Fibroblast of peridontal ligament (primary cell): ENCODE measurements around the gene PEAK1.
A peak's percentile ranks its signal among the peaks of the same experiment; 100 is the strongest.
"Not testable (repeated sequence)": the region's sequence is repeated elsewhere in the genome, so short reads cannot be mapped to it uniquely, and the experiment has no call there.

Experiments
- DNase-seq: peaks from one replicate; pipeline ENCODE4 v3.0.0-alpha.2; 2010; ENCODE audit errors: extremely low read depth

PEAK1 gene

DNA sequence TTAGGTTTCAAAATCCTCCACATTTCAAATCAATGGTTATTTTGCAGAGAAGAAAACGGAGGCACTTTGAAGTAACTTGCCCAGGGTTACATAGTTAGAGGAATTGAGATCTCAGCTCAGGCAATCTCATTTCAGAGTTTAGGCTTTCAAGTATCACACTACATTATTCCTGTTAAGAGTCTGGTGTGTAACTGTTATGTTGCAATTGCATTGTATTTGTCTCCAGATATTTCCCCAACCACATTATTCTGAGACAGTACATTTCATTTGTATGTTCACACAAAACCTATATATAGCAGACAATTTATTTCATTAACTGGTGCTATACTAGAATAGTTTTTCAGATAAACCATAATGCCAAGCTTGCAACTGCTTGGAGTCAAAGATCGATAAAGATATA lies 194.8 kb downstream of the PEAK1 start:
- peak; percentile 42 for DNase-seq

DNA sequence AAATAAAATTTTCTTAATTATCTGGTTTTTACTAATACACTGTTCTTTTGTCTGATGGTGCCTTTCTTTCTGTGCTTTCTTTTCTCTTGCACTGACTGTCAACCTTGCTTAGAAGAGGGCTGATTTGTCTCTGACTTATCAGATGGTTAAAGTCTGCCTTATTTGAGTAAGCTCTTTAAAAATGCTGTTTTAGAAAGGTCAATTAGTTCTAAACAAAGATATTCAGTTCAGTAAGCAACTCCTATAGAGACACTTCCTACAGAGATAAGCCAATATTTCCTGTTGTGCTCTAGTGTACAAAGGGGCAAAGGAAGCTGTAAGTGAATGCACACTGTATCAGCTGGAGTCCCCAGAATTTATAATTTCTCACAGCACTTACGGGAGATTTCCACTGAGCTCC lies 195.6 kb downstream of the PEAK1 start:
- no peak for DNase-seq

DNA sequence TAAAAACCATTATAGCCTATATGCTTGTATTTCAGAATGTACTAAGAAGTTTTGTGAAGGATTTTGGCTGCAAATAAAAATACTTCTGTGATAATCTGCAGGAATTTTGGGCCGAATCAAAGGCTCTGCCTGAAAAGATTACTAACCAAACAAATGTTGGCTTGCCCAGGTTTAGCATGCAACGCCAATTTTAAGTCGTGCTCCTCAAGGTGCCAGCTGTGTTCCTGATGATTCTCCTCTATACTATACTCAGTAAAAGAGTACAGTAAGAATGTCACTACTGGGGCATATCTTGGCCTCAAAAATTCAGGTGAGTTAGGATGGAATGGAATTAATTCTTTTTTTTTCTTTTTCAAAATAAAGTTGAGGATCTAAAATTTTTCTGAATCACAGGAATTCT lies 198.2 kb downstream of the PEAK1 start:
- no peak for DNase-seq

DNA sequence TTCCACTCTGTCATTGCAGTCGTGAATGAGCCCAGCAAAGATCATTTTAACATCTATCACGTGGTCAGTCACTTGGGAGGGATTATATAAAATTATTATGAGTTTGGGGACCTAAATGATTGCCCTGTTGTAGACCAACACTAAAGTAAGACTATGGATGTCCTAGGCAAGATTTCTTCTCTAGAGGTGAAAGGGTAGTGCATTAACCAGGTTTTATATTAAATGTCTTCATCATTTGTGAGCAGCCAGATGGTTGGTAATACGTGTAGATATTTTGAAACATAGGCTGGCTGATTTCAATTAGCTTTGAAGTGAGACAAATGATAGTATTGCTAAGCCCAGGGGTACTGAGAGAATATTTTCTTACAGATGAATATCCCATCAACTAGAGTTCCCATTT lies 198.7 kb downstream of the PEAK1 start:
- no peak for DNase-seq

DNA sequence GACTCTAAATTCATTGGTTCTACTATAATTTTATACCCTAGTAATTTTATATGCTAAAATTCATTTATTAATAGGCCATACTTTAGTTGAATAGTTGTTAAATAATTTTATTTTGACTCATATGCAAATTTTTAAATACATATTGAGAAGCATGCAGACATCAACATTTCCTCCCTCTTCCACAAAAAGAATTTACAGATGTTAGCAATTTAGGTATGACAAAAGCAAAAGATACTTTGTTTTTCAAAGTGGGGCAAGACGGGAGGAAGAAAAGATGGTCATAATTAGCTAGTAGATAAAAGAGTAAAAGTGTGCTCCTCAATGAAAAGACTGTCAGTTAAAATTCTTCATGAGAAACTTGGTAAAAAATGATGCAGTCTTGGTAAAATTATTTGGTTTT lies 200.1 kb downstream of the PEAK1 start:
- peak; percentile 17 for DNase-seq

DNA sequence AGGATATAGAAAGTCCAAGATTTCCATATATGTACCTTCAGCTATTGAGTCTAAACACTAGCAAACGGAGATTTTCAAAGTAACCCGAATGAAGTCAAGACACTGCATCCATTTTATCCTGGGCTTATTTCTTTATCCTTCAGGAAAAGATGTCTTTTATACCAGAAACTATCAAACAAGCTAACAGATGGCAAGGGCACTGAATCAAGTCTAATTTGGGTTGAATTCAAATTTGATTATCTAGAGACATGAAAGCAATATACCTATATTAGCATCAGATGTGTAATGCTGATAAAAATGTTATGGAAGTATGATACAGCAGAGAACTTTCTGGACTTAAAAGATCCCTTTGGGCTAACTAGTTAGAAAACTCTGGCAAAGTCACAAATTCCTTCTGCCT lies 210.7 kb downstream of the PEAK1 start:
- no peak for DNase-seq

DNA sequence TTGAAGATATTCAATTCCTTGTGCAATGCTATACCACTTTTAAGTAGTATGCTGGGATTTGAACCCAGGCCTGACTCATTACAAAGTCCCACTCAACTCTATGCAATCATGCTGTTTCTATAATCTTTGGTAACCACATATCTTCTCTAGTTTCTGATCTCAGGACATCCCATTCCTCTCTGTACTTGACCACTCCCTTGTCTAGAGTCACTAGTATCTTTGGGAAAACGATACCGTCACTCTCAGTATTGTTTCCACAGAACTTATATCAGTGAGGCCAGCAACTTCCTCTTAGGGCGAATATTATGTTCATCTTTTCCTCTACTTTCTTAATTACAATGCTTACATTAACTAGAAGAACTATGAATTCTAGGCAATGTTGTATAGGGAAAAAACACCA lies 211.7 kb downstream of the PEAK1 start:
- no peak for DNase-seq

DNA sequence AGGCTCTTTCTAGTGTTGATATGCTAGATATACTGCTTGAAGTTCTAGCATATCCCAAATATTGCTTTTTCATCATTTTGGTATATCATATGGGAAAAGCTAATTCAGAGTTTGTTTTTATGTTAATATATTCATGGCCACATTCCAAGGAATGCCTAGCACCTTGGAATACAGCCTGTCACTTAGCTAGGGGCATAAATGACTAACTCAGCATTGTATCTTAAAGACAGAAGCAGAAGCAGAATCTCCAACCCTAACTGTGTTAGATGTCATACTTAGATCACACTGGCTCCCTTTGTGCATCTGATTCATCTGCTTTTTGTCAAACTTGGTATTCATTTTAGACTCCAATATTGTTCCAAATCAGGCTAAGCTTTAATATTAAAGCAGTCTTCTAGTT lies 218.2 kb downstream of the PEAK1 start:
- DNase-seq: no peak

DNA sequence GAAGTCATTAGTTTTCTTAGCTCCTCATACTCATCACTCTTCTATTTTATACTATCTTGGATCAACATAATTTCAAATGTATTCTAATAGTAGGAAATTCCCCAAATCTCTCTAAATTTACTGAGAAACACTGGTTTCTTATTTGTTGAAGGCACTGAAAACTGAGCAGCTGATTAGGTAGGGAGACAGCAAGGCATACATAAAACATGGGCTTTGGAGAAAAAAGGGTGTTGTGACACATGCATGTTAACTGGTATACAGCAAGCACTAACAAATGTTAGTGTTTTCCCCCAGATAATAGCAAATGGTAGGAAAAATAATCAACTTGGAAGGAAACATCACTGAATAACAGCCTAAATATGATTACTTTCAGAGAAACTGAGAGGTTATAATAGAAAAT lies 223.5 kb downstream of the PEAK1 start:
- DNase-seq: no peak

DNA sequence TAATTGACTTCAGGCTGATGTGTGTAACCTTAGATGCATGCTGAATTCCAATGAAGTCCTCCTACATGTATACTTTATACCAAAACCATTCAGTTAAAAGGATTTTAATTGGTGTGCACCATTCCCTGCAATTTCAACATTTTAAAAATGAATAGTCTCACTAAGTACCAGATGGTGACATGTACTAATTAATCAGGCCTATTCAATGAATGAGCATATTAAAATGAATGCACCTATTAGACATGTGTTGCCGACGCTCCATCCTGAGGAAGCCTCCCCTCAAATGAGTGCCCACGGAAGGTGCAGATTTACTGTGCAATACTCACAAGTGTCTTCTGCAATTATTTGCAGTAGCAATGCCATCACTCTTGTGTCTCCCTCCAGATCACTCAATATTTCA lies 224.3 kb downstream of the PEAK1 start:
- no peak for DNase-seq

DNA sequence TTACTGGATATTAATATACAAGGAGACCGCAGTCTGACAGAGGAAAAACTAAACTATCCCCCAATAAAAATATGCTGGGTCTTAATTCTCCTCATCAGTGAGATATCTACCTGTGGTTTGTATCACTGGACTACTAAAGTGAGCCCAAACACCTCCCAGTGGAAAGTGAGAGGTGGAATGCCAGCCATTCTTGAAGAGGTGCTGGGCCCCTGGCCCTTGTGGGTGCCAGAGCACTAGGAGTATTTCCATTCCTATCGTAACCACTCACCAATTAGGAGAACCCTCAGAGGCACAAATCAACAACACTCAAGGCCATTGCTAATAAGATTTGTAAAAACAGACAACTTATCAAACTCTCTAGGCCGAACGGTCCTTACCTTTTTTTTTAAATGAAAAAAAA lies 227.5 kb downstream of the PEAK1 start:
- no peak for DNase-seq

DNA sequence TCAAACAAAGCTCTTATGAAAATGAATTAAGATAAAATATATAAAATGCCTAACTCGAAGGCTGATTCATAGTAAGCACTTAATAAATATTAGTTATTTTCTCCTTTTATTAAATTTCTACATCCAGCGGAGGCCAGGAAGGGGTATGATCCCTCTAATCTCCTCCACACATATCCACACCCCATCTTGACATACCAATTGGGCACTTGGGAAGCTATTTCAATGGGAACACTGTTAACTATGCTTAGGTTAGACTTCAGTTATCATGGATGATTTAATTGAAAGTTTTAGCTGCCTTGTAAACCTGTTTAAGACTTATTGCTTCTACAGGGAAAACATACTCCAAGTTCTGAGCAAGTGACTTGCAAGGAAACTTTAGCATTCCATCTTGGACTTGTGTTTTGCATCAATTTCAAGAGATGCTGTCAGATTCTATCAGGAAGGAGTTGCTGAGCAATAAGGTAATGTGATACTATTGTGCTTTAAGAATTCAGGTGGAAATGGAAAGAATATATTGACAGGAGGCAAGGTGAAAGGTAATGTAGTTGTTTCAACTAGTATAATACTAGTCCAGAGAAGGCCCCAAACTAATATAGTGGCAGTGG lies 228.6 kb downstream of the PEAK1 start:
- no peak for DNase-seq

DNA sequence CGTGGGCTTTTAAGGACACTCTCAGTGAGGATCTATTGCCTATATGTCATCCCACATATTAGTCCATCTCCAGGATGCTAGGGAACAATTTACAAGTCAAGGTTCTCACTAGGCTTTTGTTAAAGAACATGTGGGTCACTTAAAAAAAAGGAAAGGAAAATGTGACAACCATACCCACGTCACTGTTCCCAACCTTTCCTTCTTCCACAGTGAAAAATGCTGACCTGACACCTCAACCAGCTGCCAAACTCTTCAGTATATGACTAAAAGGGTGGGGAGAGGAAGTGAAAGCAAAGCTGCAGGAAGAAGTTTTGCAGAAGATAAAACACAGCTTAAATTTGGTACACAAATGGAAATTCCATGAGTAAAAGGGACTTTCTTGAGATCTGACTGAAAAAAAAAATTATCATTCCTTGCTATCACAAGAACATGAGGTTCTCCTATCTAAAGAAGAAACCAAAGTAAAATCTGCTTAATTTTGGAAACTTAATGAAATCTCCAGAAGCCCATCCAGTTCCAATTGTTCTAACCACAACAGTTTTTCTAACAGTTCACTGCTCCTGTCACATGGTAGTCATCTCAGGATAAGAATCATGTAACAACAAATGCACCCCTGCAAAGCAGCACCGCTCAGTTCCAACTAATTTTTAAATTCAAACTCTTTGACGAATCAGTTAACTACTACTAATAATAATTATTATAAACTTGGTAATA lies 232.0 kb downstream of the PEAK1 start:
- DNase-seq: peak; percentile 44

DNA sequence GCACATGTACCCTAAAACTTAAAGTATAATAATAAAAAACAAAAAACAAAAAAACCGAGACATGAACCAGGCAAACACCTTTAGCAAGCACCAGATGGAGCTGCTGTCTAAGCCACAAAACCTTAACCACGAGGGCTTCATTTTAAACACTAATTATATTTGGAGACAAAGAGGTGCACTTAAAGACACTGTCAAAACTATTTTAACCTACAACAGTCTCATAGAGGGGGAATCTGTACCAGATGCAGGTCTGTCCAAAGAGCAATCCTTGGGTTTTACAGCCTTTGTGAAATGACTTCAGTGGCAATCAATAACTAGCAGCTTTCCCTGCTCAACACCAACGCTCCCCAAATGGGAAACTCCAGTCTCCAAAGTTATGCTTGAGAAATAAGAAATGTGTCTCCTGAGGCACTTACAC lies 233.3 kb downstream of the PEAK1 start:
- DNase-seq: peak; percentile 65

DNA sequence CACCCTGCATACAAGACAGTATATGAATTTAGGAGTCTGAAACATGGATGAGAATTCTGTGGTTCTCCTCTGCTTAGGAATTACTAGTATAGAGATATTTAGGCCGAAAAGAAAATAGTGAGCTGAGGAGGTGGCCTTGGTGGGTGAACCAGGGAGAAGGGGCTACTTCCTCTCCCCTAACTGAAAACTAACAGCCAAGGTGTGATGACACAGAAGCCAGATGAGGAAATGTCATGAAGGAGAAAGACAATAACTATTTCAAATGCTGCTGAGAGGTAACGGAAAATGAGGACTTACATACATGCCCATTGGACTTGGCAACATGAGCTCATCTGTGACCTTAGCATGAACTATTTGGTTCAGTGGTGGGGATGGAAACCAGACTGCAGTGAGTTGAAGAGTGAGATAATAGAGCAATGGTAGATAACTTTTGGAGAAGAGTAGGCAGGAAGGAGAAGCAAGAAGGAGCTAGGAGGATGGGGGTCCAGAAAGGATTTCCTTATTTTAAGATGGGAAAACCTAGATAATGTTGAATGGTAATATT lies 234.6 kb downstream of the PEAK1 start:
- DNase-seq: peak; percentile 30

DNA sequence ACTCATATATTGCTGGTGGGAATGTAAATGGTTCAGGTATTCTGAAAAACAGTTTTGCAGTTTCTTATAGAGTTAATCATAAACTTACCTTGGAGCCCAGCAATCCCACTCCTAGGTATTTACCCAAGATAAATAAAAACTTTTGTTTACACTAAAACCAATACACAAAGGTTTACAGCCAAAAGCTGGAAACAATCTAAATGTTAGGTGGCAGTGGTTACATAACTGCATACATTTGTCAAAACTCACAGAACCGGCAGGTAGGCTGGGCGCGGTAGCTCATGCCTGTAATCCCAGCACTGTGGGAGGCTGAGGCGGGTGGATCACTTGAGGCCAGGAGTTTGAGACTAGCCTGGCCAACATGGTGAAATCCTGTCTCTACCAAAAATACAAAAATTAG lies 235.6 kb downstream of the PEAK1 start:
- not testable (repeated sequence) for DNase-seq

DNA sequence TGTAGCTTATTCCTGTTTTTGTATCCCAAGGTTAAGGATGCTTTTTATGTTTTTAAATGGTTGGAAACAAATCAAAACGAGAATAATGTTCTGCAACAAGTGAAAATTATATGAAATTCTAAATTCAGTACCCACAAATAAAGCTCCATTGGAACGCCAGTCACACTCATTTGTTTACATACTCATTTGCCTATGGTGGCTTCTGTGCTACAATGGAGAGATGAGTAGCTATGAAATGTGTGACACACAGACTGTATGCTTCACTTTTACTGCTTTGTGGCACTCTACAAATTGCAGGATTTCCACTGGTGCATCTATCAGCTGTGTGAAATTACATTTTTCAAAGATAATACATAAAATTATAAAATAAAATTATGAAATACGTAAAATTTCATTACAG lies 236.8 kb downstream of the PEAK1 start:
- DNase-seq: no peak

DNA sequence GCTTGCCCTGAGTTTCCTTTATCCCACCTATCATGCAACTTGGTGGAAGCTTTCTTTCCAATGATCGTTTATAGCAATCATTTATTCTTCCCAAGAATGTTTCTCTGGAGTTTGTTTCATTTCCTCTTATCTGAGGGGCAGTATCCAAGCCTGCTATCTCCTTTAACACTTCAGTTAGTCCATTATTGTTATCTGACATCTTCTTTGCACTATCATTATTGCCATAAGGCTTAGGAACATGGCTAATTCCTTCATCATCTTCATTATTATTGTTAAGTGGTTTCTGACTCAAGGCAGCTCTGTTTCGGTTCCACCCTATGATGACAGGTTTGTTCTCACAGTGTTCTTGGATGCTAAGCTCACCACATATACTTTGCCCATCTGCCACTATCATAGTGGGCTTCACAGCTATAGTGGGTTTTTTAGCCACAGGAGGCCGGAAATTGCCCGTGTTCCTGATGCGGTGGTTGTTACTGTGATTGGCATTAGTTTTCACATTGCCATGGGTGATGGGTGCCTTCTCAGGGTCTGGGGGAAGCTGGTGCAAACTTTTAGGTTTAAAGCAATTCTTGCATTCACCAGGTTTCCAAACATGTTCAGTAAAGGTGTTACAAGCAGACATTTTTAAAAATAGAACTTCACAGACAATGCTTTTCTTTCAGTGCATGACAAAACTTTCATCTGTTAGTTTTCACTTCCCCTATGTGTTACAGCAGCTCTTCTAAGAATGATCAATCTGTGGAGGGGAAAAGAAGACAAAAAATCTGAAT lies 238.4 kb downstream of the PEAK1 start:
- no peak for DNase-seq

DNA sequence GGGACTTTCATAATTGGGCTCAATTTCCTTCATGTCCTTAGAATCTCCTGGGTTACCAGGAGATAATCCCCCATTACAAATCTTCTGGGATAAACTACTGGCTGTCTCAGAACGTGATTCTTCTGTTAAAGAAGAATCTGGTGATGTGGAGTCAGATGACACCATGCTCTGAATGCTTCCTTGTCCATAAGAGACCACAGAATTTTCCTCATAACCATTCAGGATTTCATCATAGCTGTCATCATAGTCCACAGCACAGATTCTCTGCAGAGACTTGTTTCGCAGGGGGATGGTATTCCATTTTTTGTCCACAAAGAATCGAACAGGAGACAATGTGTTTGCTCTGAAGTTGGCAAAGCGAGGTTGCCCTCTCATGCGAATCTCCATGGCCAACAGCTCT lies 239.1 kb downstream of the PEAK1 start:
- peak; percentile 76 for DNase-seq

DNA sequence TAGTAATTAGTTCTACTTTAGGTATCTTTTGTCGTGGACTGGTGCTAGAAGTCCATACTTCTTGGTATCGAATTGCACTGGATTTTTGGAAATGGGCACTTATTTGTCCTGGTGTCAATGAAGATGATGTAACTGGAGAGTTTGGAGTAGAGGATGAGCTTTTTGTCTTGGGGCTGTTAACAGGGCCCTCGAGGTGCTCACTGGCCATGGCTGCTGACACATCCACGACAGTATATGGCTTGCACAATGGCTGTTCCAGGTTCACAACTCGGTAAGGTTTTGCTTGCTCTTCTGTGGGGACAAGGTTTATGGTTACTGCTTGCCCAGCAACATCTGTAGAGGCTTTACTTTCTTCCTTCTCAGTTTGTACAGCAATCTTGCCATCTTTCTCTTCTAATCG lies 239.6 kb downstream of the PEAK1 start:
- DNase-seq: no peak

DNA sequence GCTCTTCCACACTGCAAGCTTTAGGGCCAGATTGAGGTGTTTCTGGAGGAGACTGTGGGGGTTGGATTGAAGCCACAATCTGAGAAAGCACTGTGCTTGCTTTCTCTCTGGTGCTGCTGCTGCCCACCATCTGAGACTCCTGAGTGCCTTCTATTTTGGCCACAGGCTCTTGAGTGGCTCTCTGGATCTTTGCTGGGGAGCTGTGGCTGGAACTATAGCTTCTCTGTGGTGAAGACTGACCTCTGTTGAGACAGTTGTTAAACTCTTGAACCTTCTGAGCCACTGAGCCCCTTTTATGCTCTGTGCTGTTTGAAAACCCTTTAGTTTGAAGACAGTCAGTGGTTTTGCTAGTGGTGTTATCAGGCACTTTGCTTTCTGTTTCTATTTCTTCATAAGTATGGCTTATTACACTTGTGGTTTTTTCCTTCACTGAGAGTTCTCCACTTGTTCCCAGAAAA lies 240.3 kb downstream of the PEAK1 start:
- DNase-seq: peak; percentile 24

DNA sequence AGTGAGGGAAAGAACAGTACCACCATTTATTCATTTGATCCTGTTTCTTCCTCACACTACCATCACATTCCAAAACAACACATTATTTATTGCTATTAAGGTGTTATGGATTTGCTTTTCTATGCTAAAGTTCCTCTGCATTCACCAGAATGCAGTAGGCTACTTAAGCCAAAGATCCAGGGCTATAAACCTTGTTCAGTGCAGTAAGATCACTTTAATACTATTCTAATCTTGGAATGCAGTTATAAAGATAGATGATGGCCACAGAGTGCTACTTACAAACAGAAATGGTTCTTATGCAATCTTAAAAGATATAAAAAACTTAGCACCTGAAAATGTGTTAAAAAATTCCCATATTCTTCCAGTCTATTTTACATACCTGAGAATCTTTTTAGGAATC lies 241.5 kb downstream of the PEAK1 start:
- no peak for DNase-seq

DNA sequence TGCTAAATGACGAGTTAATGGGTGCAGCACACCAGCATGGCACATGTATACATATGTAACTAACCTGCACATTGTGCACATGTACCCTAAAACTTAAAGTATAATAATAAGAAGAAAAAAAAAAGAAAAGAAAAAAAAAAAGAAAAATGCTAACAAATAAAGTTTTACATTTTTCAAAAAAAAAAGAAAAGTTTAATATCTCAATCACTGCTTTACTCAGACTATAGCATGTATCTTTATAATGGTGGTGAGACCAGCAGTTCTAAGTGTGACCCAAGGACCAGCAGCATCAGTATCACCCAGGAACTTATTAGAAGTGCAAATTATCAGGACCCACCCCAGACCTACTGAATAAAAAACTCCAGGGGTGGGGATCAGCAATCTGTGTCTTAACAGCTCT lies 243.8 kb downstream of the PEAK1 start:
- not testable (repeated sequence) for DNase-seq
